HL-60 (cell line): ENCODE results near the gene TBC1D21.
A peak's percentile ranks its signal among the peaks of the same experiment; 100 is the strongest.

ENCODE experiments used
- DNase-seq, 2 experiments: peaks; one replicate each; pipeline ENCODE4 v3.0.0-alpha.2; 2010 to 2020; ENCODE audit warnings: low read depth in 1 of 2, low spot score in 1 of 2
- H3K27ac ChIP-seq: fragments of 250-450 bp; sonication (Bioruptor Pico); replicated peaks from 2 replicates; pipeline ENCODE4 v1.5.1; 2020; ENCODE audit warnings: mild to moderate bottlenecking, moderate library complexity
- H3K27me3 ChIP-seq: fragments of 250-450 bp; sonication (Bioruptor Pico); 2 replicates; pipeline ENCODE4 v1.5.1; 2021; ENCODE audit warnings: mild to moderate bottlenecking, moderate library complexity; ENCODE audit not compliant: insufficient read depth, poor library complexity, severe bottlenecking
- H3K4me3 ChIP-seq: replicated peaks from 2 replicates; pipeline ENCODE4 v1.5.1; 2011; ENCODE audit warnings: mild to moderate bottlenecking, control low read depth, low read length; ENCODE audit not compliant: insufficient read depth
- GABPA ChIP-seq: IDR thresholded peaks from 2 replicates; pipeline ENCODE4 v1.6.1; 2012; ENCODE audit warnings: low read depth
- POLR2AphosphoS5 ChIP-seq: IDR thresholded peaks from 2 replicates; pipeline ENCODE4 v1.6.1; 2012; ENCODE audit warnings: low read depth
- SPI1 ChIP-seq: IDR thresholded peaks from 2 replicates; pipeline ENCODE4 v1.6.1; 2012; ENCODE audit warnings: low read depth, mild to moderate bottlenecking, borderline replicate concordance
- TF ChIP-seq, protein P1 (sequence below): IDR thresholded peaks from 2 replicates; pipeline ENCODE4 v1.6.1; 2012; ENCODE audit warnings: low read depth; ENCODE audit not compliant: insufficient replicate concordance
- TF ChIP-seq, protein P2 (sequence below): IDR thresholded peaks from one replicate; pipeline ENCODE4 v1.5.1; 2011; ENCODE audit warnings: low read length, control low read depth, inconsistent platforms; ENCODE audit not compliant: insufficient read depth

TBC1D21 gene

DNA sequence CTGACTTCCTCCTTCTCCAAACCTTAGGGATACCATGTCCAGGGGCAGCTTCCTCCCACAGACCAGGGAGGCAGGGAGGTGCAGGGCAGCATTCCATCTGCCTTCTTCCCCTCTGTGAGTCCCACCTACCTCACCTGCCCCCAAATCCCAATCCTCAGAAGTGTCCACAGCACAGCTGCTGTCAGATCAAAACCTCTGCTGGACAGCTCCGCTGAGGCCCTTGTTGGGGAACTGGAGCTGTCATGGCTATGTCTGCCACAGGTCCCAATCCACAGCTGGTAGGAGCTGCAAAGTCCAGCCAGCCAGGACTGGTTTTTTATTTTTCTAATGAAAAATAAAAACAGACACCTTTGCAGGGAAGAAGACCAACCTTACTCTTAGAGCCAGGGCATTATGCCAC lies 40.7 kb upstream of the TBC1D21 start:
- TF ChIP-seq, protein P1, sequence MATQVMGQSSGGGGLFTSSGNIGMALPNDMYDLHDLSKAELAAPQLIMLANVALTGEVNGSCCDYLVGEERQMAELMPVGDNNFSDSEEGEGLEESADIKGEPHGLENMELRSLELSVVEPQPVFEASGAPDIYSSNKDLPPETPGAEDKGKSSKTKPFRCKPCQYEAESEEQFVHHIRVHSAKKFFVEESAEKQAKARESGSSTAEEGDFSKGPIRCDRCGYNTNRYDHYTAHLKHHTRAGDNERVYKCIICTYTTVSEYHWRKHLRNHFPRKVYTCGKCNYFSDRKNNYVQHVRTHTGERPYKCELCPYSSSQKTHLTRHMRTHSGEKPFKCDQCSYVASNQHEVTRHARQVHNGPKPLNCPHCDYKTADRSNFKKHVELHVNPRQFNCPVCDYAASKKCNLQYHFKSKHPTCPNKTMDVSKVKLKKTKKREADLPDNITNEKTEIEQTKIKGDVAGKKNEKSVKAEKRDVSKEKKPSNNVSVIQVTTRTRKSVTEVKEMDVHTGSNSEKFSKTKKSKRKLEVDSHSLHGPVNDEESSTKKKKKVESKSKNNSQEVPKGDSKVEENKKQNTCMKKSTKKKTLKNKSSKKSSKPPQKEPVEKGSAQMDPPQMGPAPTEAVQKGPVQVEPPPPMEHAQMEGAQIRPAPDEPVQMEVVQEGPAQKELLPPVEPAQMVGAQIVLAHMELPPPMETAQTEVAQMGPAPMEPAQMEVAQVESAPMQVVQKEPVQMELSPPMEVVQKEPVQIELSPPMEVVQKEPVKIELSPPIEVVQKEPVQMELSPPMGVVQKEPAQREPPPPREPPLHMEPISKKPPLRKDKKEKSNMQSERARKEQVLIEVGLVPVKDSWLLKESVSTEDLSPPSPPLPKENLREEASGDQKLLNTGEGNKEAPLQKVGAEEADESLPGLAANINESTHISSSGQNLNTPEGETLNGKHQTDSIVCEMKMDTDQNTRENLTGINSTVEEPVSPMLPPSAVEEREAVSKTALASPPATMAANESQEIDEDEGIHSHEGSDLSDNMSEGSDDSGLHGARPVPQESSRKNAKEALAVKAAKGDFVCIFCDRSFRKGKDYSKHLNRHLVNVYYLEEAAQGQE = peak; percentile 87
- TF ChIP-seq SPI1 = no peak
- Histone ChIP-seq H3K27ac (no peak overlapping the region), H3K27me3 (no peaks in the 10 kb centered on the region), H3K4me3 (no peak overlapping the region)
- no peak for DNase-seq

DNA sequence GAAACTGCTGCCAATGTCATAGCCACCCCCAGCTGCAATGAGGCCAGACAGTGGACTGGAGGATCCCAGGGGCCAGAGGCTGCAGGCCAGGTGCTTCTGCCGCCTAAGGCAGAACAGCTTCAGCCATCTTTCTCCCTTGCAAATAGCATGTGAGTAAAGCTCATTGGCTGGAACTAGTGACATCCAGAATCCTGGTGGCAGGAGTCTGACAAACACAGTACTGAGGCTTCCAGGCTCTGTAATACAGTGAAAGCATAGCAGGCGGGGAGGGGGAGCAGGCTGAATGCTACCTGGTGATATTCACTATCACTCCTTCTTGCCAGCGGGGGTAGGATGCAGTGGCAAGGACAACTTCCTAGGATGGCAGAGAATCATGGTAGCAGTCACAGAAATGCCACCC lies 36.5 kb upstream of the TBC1D21 start:
- TF ChIP-seq POLR2AphosphoS5 = no peak
- TF ChIP-seq, protein P2, sequence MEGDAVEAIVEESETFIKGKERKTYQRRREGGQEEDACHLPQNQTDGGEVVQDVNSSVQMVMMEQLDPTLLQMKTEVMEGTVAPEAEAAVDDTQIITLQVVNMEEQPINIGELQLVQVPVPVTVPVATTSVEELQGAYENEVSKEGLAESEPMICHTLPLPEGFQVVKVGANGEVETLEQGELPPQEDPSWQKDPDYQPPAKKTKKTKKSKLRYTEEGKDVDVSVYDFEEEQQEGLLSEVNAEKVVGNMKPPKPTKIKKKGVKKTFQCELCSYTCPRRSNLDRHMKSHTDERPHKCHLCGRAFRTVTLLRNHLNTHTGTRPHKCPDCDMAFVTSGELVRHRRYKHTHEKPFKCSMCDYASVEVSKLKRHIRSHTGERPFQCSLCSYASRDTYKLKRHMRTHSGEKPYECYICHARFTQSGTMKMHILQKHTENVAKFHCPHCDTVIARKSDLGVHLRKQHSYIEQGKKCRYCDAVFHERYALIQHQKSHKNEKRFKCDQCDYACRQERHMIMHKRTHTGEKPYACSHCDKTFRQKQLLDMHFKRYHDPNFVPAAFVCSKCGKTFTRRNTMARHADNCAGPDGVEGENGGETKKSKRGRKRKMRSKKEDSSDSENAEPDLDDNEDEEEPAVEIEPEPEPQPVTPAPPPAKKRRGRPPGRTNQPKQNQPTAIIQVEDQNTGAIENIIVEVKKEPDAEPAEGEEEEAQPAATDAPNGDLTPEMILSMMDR = no peak
- TF ChIP-seq GABPA = no peak
- TF ChIP-seq SPI1 = no peak
- TF ChIP-seq, protein P1 = no peak
- no peak for DNase-seq
- H3K4me3 ChIP-seq = no peak overlapping the region
- no peaks in the 10 kb centered on the region for H3K27me3 ChIP-seq
- H3K27ac ChIP-seq = no peak overlapping the region

DNA sequence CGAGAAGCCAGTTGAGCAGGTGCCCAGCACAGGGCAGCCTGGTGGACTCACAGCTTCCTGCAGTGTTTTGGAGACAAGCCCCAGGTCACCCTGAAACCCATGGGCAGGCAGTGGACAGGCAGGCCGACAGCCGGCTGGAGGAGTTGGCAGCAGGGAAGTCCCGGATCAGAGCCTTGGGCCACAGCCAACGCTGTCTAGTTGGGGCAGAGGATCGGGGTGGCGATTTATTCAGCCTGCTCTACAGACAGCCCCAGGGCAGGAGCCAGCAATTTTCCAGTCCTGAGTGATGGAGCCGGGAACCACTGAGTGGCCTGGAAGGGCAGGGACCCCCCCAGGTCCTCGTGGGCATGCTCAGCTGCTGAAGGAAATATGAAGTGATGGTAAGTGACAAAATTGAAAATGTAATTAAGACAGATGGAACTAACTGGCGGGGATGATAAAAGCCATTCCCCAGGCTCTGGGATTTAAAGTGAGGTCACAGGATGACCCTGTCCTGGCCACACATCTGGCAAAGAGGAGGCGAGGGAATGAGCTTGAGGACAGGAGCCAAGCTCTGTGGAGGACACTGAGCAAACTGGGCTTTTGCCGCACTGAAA lies 34.4 kb upstream of the TBC1D21 start:
- no peak for DNase-seq
- Histone ChIP-seq H3K27ac (no peak overlapping the region), H3K27me3 (no peaks in the 10 kb centered on the region), H3K4me3 (no peak overlapping the region)
- TF ChIP-seq GABPA = no peak
- no peak for TF ChIP-seq POLR2AphosphoS5
- TF ChIP-seq, protein P2 = no peak
- TF ChIP-seq, protein P1 = no peak
- TF ChIP-seq SPI1 = no peak
